ENCODE measurements around the gene IER5. TPM values are rescaled to one million over a fixed set of nuclear protein-coding genes. Genes with fewer than 3 reads are reported as not detected.

Gene IER5
- total RNA-seq, 1 experiment from 2014 or later, result 21.2 TPM

DNA sequence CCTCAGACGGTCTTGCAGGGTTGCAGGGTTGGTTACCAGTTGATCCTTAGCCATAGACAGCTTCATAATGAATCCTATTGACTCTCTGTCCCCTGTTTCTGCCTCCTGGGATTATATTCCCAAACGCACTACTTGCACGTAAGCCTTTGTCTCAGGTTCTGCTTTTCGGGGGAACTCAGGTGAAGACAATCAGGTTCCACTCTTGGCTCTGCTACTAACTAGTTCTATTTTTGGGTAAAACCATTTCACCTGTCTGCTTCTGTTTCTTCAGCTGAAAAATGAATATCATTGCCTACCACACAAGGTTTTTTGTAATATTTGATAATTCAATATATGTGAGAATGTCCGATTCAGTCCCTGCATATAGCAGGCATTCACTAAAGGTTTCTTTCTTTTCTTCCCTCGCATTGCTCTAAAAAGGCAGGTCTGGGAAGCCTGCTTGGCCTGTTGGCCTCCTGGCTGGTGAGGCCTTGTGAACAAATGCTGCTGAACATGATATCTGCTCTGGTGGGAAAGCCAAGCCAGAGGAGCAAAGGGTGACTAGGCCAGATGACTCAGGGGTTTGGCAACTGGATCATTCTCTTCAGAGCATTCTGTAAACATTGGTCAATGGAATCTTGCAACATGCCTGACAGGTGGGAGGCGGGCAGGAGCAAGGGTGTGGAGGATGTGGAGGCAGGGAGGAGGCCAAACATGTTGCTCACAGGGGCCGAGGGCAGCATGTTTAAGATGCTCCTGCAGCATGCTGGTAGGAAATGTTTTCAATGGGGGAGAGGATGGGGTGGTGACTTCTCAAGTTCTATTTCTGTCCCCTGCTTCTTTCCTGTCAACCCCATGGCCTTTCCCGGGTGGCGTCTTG, 23.8 kb downstream of the IER5 start:
- Histone ChIP-seq H3F3A (ENCODE audit: insufficient read depth, low read depth) (peaks cover 47% of the 10 kb centered on the region), H3K9me2 (ENCODE audit: insufficient read depth) (no peaks in the 10 kb centered on the region), H3K36me3 (ENCODE audit: low read depth) (no peaks in the 10 kb centered on the region), H3K4me3 (peak overlapping the region; percentile 43; the same call in 1 of the 2 replicates), H2AFZ (no peak overlapping the region), H3K27ac (peak overlapping the region; percentile 99), H3K27me3 (ENCODE audit: insufficient read depth, low read depth) (no peaks in the 10 kb centered on the region), H3K4me1 (replicated peaks; ENCODE audit: insufficient read depth) (peaks cover 78% of the 10 kb centered on the region), H3K9me3 (ENCODE audit: insufficient read depth, low read depth) (no peaks in the 10 kb centered on the region), H3K79me2 (ENCODE audit: low read depth) (peaks cover 18% of the 10 kb centered on the region), H3K4me2 (peak overlapping the region; percentile 88), H4K20me1 (ENCODE audit: insufficient read depth) (no peaks in the 10 kb centered on the region)
- BruUV-seq (replicated peaks), result TSS peak; percentile 75
- TF ChIP-seq, protein P1, sequence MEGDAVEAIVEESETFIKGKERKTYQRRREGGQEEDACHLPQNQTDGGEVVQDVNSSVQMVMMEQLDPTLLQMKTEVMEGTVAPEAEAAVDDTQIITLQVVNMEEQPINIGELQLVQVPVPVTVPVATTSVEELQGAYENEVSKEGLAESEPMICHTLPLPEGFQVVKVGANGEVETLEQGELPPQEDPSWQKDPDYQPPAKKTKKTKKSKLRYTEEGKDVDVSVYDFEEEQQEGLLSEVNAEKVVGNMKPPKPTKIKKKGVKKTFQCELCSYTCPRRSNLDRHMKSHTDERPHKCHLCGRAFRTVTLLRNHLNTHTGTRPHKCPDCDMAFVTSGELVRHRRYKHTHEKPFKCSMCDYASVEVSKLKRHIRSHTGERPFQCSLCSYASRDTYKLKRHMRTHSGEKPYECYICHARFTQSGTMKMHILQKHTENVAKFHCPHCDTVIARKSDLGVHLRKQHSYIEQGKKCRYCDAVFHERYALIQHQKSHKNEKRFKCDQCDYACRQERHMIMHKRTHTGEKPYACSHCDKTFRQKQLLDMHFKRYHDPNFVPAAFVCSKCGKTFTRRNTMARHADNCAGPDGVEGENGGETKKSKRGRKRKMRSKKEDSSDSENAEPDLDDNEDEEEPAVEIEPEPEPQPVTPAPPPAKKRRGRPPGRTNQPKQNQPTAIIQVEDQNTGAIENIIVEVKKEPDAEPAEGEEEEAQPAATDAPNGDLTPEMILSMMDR (conservative IDR thresholded peaks at IDR 0.05), result no peak
- no peak for TF ChIP-seq EZH2 (IDR thresholded peaks at IDR 0.05; ENCODE audit: low read depth)
- peak; percentile 94 to 99 for DNase-seq
- ChIA-PET CTCF (interaction anchor here (0.6 to 1.1 kb wide), 3 partner anchors 15 to 159 kb away, joined by 3 to 7 read pairs (median 4); no protein-coding TSS in a partner anchor), POLR2A (ENCODE audit: unreplicated experiment) (interaction anchor here (0.5 to 1.1 kb wide), 3 partner anchors 15 to 28 kb away, joined by 3 to 8 read pairs (median 4); no protein-coding TSS in a partner anchor)
- intact Hi-C loops (cut with micrococcal nuclease; ENCODE audit: unreplicated experiment), result loop anchor here (1.0 kb wide), 3 partner anchors 23 to 30 kb away; partner anchors contain the start of gene IER5

DNA sequence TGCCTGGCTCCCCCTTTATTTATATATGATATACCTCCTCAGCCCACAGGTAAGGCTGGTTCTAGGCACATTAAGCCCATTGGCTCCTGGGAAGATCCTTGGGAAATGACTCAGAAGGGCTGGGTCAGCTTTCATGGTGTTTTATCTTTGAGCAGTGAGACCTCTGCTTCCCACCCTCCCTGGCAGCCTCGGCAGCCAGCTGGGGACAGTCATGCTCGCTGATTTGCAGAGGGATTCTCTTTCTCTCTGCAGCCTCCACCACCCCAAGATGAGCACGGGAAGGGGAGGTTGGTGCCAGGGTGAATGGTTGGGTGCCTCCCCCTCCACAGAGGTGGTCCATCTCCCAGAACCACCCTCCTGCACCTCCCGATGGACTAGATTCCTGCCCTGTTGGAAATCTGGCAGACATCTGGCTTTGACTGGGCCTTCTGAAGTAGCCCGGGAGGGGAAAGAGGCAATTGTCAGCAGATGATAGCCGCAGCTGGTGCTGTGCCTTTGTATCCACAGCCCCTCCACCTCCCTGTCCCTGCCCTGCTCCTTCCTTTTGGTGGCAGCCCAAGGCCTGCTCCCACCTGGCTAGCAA, 24.6 kb downstream of the IER5 start:
- intact Hi-C loops (cut with micrococcal nuclease; ENCODE audit: unreplicated experiment), result no loop called here

More for the DNA sequence above, 24.6 kb downstream of the IER5 start:
- peak overlapping the region; percentile 43; the same call in 1 of the 2 replicates for H3K4me3 ChIP-seq
- peaks cover 54% of the 10 kb centered on the region for H3F3A ChIP-seq (ENCODE audit: insufficient read depth, low read depth)
- H2AFZ ChIP-seq, result no peak overlapping the region
- no peaks in the 10 kb centered on the region for H3K9me2 ChIP-seq (ENCODE audit: insufficient read depth)
- H3K4me2 ChIP-seq, result peak overlapping the region; percentile 88
- ChIA-PET POLR2A (ENCODE audit: unreplicated experiment) (interaction anchor here (0.5 to 1.1 kb wide), 3 partner anchors 14 to 28 kb away, joined by 3 to 8 read pairs (median 4); no protein-coding TSS in a partner anchor), CTCF (interaction anchor here (0.6 to 1.1 kb wide), 2 partner anchors 16 to 29 kb away, joined by 3 to 4 read pairs; no protein-coding TSS in a partner anchor)
- BruUV-seq (replicated peaks), result TSS peak; percentile 61
- no peaks in the 10 kb centered on the region for H3K27me3 ChIP-seq (ENCODE audit: insufficient read depth, low read depth)
- no peaks in the 10 kb centered on the region for H3K9me3 ChIP-seq (ENCODE audit: insufficient read depth, low read depth)
- H3K4me1 ChIP-seq (replicated peaks; ENCODE audit: insufficient read depth), result peaks cover 84% of the 10 kb centered on the region
- H3K27ac ChIP-seq, result peak overlapping the region; percentile 99
- no peaks in the 10 kb centered on the region for H3K36me3 ChIP-seq (ENCODE audit: low read depth)
- no peak for TF ChIP-seq EZH2 (IDR thresholded peaks at IDR 0.05; ENCODE audit: low read depth)
- TF ChIP-seq, protein P1 (conservative IDR thresholded peaks at IDR 0.05), result no peak
- peaks cover 18% of the 10 kb centered on the region for H3K79me2 ChIP-seq (ENCODE audit: low read depth)
- no peaks in the 10 kb centered on the region for H4K20me1 ChIP-seq (ENCODE audit: insufficient read depth)
- DNase-seq, result peak; percentile 74 to 95

Data from PC-9 (cell line).